K562 (cell line): ENCODE data around the gene TOX3. TPM values are rescaled to one million over a fixed set of nuclear protein-coding genes. Genes with fewer than 3 reads are reported as not detected.

Source experiments
- CSDE1 ChIP-seq, 2 experiments: fragments of 450-650 bp; IDR thresholded peaks; 2 replicates each; pipeline ENCODE4 v1.6.1; 2016; ENCODE audit warnings: mild to moderate bottlenecking in 1 of 2
- DNMT1 ChIP-seq: fragments of 450-650 bp; IDR thresholded peaks from 2 replicates; pipeline ENCODE4 v1.6.1; 2016; ENCODE audit warnings: antibody characterized with exemption, mild to moderate bottlenecking
- GATAD2A ChIP-seq: fragments of 450-650 bp; IDR thresholded peaks from 2 replicates; pipeline ENCODE4 v1.6.1; 2017
- MAZ ChIP-seq, 2 experiments: fragments of 450-650 bp in 1 of 2; sonication (generic) in 1 of 2; formaldehyde crosslinking; IDR thresholded peaks in 1 of 2; conservative IDR thresholded peaks in 1 of 2; 2 replicates each; pipeline versions ENCODE4 v1.4.0 to v1.5.0; 2020; ENCODE audit warnings: mild to moderate bottlenecking in 1 of 2, missing genetic modification reagents in 1 of 2
- MCM3 ChIP-seq: fragments of 450-650 bp; IDR thresholded peaks from 2 replicates; pipeline ENCODE4 v1.6.1; 2016
- MYBL2 ChIP-seq, 2 experiments: fragments of 450-650 bp in 1 of 2; sonication (generic) in 1 of 2; formaldehyde crosslinking in 1 of 2; IDR thresholded peaks; 2 replicates each; pipeline versions ENCODE4 v1.6.1 to v1.8.1; 2017 to 2022; ENCODE audit warnings: borderline replicate concordance in 1 of 2, inconsistent platforms in 1 of 2, low read depth in 1 of 2, mild to moderate bottlenecking in 1 of 2, missing genetic modification reagents in 1 of 2, moderate library complexity in 1 of 2
- SIN3A ChIP-seq, 2 experiments: fragments of 150-350 bp in 1 of 2; IDR thresholded peaks; 2 replicates each; pipeline ENCODE4 v1.6.1; 2011 to 2016; ENCODE audit warnings: borderline replicate concordance in 2 of 2, low read depth in 2 of 2, low read length in 2 of 2, mild to moderate bottlenecking in 2 of 2, moderate library complexity in 2 of 2; ENCODE audit not compliant: control insufficient read depth in 1 of 2
- TOE1 ChIP-seq, 2 experiments: fragments of 450-650 bp in 1 of 2; sonication (generic) in 1 of 2; formaldehyde crosslinking in 1 of 2; IDR thresholded peaks; 2 replicates each; pipeline versions ENCODE4 v1.7.1 to v1.8.0; 2016 to 2022; ENCODE audit warnings: borderline replicate concordance in 2 of 2, mild to moderate bottlenecking in 2 of 2, antibody characterized with exemption in 1 of 2, inconsistent platforms in 1 of 2, low read depth in 1 of 2, missing genetic modification reagents in 1 of 2, moderate library complexity in 1 of 2
- ZNF324 ChIP-seq: fragments of 250-450 bp; sonication (Bioruptor Pico); IDR thresholded peaks from 2 replicates; pipeline ENCODE4 v1.4.0; 2020; ENCODE audit warnings: mild to moderate bottlenecking
- polyA plus RNA-seq, 8 experiments: library from polyadenylated mRNA; depleted of rRNA in 4 of 8; stranded (reverse) in 5 of 8; unstranded in 3 of 8; fragments of >200 nt; fragmentation: Nextera tagmentation in 2 of 8; fragmentation: Illumina TruSeq in 1 of 8; extraction: Ambion mirVana in 2 of 8; extraction: Trizol in 1 of 8; gene quantifications; 2 replicates each; pipeline versions ENCODE4 v1.2.1 to v1.2.3, GENCODE V29; 2011 to 2014; ENCODE audit warnings: inconsistent platforms in 1 of 8, missing spikeins in 1 of 8
- total RNA-seq, 7 experiments: library from RNA; depleted of rRNA in 6 of 7; stranded (reverse); fragments of >200 nt in 6 of 7; fragmentation: Illumina TruSeq in 2 of 7; extraction: Trizol in 2 of 7; gene quantifications; 2 replicates each; pipeline versions ENCODE4 v1.2.1 to v1.2.3, GENCODE V29; 2011 to 2021; ENCODE audit warnings: low replicate concordance in 1 of 7
- TF ChIP-seq, protein P1 (sequence below), 2 experiments: fragments of 450-650 bp; formaldehyde crosslinking in 1 of 2; IDR thresholded peaks; 2 replicates each; pipeline versions ENCODE4 v1.4.0 to v1.6.1; 2014 to 2020; ENCODE audit warnings: mild to moderate bottlenecking in 2 of 2, borderline replicate concordance in 1 of 2, low read depth in 1 of 2
- TF ChIP-seq, protein P2 (sequence below): sonication (generic); formaldehyde crosslinking; IDR thresholded peaks from 2 replicates; pipeline ENCODE4 v1.8.1; 2023; ENCODE audit warnings: mild to moderate bottlenecking, missing genetic modification reagents

TOX3 gene
- total and polyA plus RNA-seq, 9 of the 15 experiments (the other 6 are each of a cell fraction or from before 2014, with no cell fraction given), result not detected

DNA sequence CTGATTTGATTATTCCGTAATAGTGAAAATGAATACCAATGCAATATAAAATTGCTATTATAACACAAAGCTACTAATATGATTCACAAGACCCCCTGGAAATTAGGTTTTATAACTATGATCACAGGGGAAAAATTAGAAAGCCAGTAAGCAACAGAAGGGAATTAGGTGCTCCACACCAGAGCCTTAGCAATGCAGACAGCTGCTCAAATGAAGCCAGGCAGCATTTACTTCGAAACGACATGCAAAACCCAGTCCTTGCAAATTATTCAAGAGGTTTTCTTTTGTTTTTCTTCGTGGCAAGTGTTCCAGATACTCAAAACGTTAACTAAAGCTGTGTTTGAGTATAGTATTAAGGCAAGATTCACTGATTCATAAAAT, 47.9 kb downstream of the TOX3 start (continued):
- TF ChIP-seq, protein P1, sequence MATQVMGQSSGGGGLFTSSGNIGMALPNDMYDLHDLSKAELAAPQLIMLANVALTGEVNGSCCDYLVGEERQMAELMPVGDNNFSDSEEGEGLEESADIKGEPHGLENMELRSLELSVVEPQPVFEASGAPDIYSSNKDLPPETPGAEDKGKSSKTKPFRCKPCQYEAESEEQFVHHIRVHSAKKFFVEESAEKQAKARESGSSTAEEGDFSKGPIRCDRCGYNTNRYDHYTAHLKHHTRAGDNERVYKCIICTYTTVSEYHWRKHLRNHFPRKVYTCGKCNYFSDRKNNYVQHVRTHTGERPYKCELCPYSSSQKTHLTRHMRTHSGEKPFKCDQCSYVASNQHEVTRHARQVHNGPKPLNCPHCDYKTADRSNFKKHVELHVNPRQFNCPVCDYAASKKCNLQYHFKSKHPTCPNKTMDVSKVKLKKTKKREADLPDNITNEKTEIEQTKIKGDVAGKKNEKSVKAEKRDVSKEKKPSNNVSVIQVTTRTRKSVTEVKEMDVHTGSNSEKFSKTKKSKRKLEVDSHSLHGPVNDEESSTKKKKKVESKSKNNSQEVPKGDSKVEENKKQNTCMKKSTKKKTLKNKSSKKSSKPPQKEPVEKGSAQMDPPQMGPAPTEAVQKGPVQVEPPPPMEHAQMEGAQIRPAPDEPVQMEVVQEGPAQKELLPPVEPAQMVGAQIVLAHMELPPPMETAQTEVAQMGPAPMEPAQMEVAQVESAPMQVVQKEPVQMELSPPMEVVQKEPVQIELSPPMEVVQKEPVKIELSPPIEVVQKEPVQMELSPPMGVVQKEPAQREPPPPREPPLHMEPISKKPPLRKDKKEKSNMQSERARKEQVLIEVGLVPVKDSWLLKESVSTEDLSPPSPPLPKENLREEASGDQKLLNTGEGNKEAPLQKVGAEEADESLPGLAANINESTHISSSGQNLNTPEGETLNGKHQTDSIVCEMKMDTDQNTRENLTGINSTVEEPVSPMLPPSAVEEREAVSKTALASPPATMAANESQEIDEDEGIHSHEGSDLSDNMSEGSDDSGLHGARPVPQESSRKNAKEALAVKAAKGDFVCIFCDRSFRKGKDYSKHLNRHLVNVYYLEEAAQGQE (IDR thresholded peaks at IDR 0.05; ENCODE audit: borderline replicate concordance), result no peak
- TF ChIP-seq, protein P1 (CRISPR knock-in tag; IDR thresholded peaks at IDR 0.05; ENCODE audit: low read depth), result no peak
- no peak for TF ChIP-seq DNMT1
- no peak for TF ChIP-seq GATAD2A
- no peak for TF ChIP-seq MCM3
- TF ChIP-seq, protein P2, sequence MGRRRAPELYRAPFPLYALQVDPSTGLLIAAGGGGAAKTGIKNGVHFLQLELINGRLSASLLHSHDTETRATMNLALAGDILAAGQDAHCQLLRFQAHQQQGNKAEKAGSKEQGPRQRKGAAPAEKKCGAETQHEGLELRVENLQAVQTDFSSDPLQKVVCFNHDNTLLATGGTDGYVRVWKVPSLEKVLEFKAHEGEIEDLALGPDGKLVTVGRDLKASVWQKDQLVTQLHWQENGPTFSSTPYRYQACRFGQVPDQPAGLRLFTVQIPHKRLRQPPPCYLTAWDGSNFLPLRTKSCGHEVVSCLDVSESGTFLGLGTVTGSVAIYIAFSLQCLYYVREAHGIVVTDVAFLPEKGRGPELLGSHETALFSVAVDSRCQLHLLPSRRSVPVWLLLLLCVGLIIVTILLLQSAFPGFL (CRISPR knock-in tag), result no peak
- TF ChIP-seq TOE1 (IDR thresholded peaks at IDR 0.05; ENCODE audit: borderline replicate concordance), result no peak
- no peak for TF ChIP-seq TOE1 (CRISPR knock-in tag; IDR thresholded peaks at IDR 0.05; ENCODE audit: borderline replicate concordance, low read depth)
- no peak for TF ChIP-seq CSDE1 (IDR thresholded peaks at IDR 0.05)
- TF ChIP-seq SIN3A (IDR thresholded peaks at IDR 0.05; ENCODE audit: borderline replicate concordance in 2 of 2, control insufficient read depth in 1 of 2, low read depth in 2 of 2, low read length in 2 of 2), result no peak
- no peak for TF ChIP-seq MAZ (CRISPR knock-in tag; conservative IDR thresholded peaks at IDR 0.05 in 1 of 2, IDR thresholded peaks at IDR 0.05 in 1 of 2)
- no peak for TF ChIP-seq ZNF324 (CRISPR knock-in tag)
- TF ChIP-seq MYBL2 (IDR thresholded peaks at IDR 0.05; ENCODE audit: low read depth), result no peak
- no peak for TF ChIP-seq MYBL2 (CRISPR knock-in tag; IDR thresholded peaks at IDR 0.05; ENCODE audit: borderline replicate concordance)
